SH-SY5Y (cell line): ENCODE results near the gene HMCN1.

Experiments used
- GATA2 ChIP-seq: IDR thresholded peaks from 2 replicates; pipeline ENCODE4 v1.6.1; 2011; ENCODE audit warnings: mild to moderate bottlenecking, low read depth, low read length
- GATA3 ChIP-seq: IDR thresholded peaks from 2 replicates; pipeline ENCODE4 v1.6.1; 2011; ENCODE audit warnings: low read depth, mild to moderate bottlenecking, low read length, moderate library complexity

DNA sequence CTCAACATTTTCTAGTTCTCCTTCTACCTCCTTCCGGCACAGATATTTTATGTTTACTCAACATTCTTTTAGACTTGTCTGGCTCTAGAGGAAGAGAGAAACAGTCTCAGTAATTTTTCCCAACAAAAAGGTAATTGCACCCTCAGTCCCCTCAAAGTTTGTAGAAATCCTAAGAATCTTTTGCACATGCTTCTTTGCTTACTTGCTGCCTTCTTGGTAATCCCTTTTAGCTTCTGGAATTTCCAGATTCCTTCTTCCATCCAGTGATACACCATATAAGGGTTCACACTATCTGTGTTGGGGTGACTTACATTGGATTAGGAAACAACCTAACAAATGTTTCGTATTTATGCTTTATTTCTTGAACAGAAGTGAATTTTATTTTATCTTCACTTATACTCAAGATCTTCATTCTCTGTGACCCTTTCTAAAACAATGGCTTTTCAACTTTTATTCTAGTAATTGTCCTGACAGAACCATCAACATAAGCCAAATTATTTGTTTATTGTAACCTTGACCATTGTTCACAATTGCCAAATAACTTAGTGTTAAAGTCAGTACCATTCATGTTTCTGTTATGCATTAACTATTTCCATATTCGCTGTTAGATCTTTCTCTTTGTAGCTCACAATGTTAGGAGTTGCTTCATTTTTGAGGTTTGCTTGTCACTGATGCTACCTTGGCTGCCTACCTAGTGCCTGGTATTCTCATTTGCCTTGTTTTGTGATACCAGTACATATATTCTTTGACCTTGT lies 238.1 kb downstream of the HMCN1 start:
- TF ChIP-seq GATA3, result no peak
- TF ChIP-seq GATA2, result no peak
